SW 1271 (cell line): ENCODE data around the gene ADCY2.
"Not testable (repeated sequence)": the region's sequence is repeated elsewhere in the genome, so short reads cannot be mapped to it uniquely, and the experiment has no call there.

ENCODE experiments used
- DNase-seq, 2 experiments: peaks; one replicate each; lab custom pipeline; 2025; lab: John Stamatoyannopoulos, UW

Gene ADCY2

DNA sequence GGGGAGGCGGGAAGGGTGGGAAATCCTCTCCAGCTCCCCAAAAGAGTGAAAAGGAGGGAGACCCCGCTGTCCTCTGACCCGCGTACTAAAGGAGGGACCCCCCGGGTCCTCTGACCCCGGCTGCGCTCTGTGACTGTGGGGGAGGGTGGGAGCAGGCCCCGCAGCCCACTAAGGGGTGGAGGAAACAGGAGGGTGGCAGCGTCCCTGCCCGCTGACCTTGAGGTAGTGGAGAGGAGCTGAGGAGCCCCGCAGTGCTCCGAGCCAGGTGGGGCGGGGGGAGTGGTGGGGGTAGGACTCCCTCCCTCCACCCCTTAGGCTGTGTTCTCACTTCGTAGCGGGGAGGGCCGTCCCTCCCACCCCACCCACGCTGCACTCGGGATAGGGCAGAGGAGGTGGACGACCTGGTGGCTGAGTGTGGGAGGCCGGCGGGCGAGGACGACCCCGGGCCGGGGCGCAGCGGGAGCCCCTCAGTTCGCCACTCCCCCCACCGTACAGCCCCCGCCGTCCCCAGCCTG, 449 bp upstream of the ADCY2 start:
- DNase-seq: no peak

- no peak for DNase-seq
Observed at GRCh38 chr5:7396713-7397454, 946 bp downstream of the ADCY2 start.

DNA sequence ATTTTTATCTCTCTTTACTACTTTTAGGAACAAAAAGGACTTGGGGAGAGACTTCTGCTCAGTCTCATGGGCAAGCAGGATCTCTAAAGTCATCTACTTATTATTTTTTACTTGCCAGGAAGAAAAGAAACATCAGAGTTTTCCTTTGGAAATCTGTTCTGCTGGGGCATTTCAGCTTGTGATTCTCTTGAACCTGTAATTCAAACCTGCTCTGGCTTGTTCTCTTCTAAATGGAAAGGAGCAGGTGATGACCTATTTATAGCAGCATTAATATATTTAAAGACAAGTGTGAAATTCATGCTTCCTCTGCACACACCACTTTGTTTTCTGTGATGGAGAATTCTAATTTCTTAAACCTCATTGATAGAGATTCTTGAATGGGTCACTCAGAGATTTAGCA, 2.0 kb downstream of the ADCY2 start:
- no peak for DNase-seq

GRCh38 chr5:7398596-7399280, 2.8 kb downstream of the ADCY2 start:
- DNase-seq: no peak

DNA sequence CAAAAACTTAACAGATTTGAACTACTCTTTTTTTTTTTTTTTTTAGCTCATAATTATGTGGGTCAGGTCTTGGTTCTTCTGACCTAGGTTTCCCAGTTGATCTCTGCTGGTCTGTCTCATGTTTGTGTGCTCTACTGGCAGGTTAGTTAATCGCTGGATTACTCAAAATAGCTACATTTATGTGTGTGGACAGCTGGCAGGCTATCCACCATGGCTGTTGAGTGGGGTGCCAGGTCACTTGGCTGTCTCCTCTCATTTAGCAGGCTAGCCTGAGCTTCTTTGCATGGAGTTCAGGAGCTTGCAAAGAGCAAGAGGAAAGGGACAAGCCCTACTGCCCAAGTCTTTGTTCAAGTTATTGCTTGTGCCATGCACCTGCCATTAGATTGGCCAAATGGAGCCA, 9.3 kb downstream of the ADCY2 start:
- DNase-seq: no peak

- DNase-seq: no peak
Observed at GRCh38 chr5:7410936-7411511, 15.1 kb downstream of the ADCY2 start.

DNA sequence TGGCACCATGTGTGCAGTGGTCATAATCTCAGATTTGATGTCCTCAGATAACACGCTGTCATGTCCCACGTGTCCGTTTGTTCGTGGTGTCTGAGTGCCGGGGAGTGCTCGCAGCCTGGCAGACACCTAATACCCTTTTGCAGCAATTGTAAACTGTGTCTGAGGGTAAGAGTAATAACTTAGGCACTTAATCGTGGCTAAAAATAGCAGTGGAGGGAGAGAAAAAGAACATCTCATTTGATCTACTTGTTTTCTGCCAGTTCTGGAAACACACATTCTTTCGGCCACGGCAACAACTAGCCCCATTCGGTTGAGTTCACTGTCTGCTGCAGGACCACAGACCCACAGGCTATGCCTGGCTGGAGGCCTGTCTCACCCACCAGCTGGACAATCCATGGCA, 16.5 kb downstream of the ADCY2 start:
- DNase-seq: no peak

DNA sequence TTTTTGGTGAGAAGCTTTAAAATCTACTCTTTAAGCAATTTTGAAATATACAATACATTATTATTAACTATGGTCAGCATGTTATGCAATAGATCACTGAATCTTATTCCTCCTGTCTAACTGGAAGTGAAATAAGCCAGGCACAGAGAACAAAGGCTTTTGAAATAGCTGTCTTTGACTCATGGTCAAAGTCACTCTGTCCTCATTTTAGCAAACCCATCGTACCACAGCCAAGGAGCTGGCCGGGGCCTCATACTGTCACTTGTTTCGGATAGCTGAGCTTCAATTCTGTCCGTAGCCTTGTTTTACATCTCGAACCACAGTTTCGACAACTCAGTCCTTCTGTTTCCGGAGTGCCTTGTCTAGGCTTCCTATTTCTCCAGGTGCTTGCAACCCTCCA, 19.2 kb downstream of the ADCY2 start:
- DNase-seq: no peak

- no peak for DNase-seq
Observed at GRCh38 chr5:7415587-7416535, 19.9 kb downstream of the ADCY2 start.

- DNase-seq: no peak
Observed at GRCh38 chr5:7418276-7418675, 22.3 kb downstream of the ADCY2 start.

GRCh38 chr5:7419367-7419766, 23.4 kb downstream of the ADCY2 start:
- DNase-seq: no peak

DNA sequence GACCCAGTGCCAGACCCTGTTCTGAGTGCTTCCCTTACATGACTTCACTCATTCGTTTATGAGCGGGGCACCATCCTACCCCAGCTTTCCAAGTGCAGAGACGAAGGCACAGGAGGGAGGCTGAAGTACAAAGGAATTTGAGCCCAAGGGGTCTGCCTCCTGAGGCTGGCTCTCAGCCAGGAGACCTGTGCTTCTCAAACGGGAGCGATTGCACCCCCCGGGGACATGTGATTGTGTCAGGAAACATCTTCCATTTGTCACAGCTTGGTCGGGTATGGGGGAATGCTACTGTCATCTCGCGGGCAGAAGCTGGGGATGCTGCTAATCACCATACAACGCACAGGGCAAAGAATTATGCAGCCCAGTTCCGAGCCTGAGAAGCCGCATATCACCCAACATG, 23.9 kb downstream of the ADCY2 start:
- no peak for DNase-seq

GRCh38 chr5:7420510-7421280, 24.8 kb downstream of the ADCY2 start:
- no peak for DNase-seq

GRCh38 chr5:7422316-7423106, 26.6 kb downstream of the ADCY2 start:
- DNase-seq: no peak

DNA sequence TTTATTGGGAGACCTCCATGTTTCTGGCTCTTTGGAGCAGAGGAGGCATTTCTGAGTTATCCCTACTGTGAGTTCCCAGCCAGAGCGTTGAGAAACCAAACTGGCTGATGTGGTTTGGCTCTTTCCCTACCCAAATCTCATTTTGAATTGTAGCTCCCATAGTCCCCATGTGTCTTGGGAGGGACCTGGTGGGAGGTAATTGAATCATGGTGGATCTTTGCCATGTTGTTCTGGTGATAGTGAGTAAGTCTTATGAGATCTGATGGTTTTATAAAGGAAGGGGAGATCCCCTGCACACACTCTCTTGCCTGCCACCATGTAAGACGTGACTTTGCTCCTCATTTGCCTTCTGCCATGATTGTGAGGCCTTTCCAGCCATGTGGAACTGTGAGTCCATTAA, 27.3 kb downstream of the ADCY2 start:
- DNase-seq: not testable (repeated sequence)

DNA sequence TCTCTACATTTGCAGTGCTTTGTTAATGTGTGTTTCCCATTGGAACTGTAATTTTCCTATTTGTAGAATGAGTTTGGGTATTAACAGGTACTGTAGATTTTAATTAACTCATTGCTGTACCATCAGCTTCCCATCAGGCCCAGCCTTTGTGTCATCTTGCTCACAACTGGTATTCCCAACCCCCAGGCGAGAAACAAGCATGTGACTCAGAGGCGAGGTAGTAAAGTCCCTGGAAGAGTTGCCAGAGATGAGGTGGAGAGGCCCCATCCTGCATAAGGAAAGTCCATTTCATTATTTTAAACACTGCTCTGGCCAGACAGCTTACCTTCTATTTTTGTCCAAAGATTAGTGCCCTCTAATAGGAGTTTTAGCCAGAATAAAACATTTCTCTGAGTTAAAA, 29.9 kb downstream of the ADCY2 start:
- no peak for DNase-seq

GRCh38 chr5:7426284-7426683, 30.3 kb downstream of the ADCY2 start:
- no peak for DNase-seq

- DNase-seq: no peak
Observed at GRCh38 chr5:7434914-7435313, 39.0 kb downstream of the ADCY2 start.

DNA sequence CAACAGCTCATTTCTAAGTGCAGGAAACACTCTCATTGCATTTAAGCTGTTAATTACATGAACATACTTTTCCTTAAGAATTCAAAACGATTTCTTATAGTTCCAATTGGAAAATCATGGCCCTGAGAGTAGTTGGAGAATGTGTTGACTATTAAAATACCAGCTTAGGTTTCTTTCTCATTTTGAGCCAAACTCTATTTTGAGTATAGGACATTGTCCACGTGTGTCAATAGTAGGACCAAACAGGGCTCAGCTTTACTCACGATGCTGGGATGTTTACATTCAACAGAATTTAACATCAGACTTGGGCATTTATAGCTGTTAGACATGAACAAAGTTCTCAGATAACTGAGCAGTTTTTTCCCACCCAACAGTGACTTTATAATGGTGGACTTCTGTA, 39.6 kb downstream of the ADCY2 start:
- no peak for DNase-seq

DNA sequence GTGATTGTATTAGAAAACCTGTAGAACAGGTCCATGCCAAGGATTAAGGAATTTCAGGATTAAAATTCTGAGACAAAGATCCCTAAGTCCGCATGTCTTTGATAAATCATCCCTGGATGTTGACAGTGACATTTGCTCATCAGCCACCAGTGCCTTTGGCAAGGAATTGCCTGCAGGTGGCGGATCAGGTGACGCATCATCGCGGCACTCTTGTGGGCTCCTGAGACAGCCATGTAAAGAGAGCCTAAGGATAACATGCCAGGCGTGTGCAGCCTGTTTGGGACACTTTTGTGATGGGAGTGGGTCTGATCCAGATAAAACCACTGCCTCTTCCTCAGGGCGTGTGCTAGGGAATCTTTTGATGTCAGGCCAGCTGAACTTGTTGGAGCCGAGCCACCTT, 40.6 kb downstream of the ADCY2 start:
- no peak for DNase-seq
